Fibroblast of pulmonary artery (primary cell): ENCODE measurements around the gene RALY.

Source experiments
- DNase-seq: peaks from one replicate; pipeline ENCODE4 v3.0.0-alpha.2; 2010; ENCODE audit warnings: low read depth
- H3K4me3 ChIP-seq: replicated peaks from 2 replicates; pipeline ENCODE4 v1.5.1; 2011; ENCODE audit warnings: low read depth, mild to moderate bottlenecking, control low read depth, low read length, moderate library complexity
- TF ChIP-seq, protein P1 (sequence below): IDR thresholded peaks from 2 replicates; pipeline ENCODE4 v1.5.1; 2011; ENCODE audit warnings: mild to moderate bottlenecking, control low read depth, low read length, inconsistent platforms; ENCODE audit errors: missing control alignments

The RALY gene

DNA sequence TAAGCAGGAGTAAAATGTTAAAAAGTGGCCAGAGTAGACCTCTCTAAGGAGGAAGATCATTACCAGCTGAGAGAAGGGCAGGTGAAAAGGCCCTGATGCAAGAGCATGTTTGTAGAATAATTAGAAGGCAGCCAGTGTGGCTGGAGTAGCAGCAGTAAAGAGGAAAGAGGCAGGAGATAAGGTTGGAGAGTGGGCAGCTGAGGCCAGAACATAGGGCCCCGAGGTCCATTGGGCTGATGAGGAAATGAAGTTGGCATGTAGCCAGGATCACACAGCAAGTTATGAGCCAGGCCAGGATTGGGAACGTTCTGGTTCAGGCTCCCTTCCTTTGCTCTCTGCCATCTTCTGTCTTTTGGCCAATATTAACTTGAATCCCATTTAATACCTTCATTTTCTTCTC, 51.6 kb downstream of the RALY start:
- peak; percentile 75 for DNase-seq
- TF ChIP-seq, protein P1, sequence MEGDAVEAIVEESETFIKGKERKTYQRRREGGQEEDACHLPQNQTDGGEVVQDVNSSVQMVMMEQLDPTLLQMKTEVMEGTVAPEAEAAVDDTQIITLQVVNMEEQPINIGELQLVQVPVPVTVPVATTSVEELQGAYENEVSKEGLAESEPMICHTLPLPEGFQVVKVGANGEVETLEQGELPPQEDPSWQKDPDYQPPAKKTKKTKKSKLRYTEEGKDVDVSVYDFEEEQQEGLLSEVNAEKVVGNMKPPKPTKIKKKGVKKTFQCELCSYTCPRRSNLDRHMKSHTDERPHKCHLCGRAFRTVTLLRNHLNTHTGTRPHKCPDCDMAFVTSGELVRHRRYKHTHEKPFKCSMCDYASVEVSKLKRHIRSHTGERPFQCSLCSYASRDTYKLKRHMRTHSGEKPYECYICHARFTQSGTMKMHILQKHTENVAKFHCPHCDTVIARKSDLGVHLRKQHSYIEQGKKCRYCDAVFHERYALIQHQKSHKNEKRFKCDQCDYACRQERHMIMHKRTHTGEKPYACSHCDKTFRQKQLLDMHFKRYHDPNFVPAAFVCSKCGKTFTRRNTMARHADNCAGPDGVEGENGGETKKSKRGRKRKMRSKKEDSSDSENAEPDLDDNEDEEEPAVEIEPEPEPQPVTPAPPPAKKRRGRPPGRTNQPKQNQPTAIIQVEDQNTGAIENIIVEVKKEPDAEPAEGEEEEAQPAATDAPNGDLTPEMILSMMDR, result no peak
- H3K4me3 ChIP-seq, result no peak overlapping the region

DNA sequence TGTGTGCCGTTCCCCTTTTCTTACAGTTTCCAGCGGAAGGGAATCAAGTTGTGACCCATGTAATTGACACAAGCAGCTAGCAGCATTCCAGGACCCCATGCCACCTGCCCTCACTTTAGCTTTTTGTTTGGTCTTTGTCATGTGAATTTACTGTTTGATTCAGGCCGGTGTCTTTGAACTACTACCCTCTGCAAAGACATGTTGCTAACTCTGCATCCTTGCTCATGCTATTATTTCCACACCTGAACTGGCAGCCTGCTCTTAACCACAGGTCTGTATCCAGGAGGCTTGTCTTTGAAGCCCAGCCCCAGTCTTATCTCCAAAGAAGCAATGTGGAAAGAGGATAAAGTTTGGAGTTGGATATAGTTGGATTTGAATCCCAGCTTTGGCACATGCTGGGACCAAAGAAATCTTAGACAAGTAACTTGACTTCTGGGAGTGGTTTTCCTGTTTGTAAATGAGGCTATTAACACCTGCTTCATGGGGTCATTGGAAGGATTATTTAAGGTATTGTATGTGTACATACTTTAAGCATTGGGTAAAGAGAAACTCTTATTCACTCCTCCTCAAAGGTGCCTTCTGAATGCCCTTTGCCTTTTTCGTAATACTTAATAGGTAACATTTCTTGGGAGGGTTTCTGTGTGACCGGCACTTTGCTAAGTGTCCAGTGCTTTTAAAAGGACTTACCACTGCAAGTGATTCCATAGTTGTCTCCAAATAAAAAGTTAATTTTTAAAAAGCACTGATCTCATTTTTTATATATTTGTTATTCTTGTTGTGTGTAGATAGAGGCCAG, 52.4 kb downstream of the RALY start:
- DNase-seq, result no peak
- no peak overlapping the region for H3K4me3 ChIP-seq
- TF ChIP-seq, protein P1, result no peak

DNA sequence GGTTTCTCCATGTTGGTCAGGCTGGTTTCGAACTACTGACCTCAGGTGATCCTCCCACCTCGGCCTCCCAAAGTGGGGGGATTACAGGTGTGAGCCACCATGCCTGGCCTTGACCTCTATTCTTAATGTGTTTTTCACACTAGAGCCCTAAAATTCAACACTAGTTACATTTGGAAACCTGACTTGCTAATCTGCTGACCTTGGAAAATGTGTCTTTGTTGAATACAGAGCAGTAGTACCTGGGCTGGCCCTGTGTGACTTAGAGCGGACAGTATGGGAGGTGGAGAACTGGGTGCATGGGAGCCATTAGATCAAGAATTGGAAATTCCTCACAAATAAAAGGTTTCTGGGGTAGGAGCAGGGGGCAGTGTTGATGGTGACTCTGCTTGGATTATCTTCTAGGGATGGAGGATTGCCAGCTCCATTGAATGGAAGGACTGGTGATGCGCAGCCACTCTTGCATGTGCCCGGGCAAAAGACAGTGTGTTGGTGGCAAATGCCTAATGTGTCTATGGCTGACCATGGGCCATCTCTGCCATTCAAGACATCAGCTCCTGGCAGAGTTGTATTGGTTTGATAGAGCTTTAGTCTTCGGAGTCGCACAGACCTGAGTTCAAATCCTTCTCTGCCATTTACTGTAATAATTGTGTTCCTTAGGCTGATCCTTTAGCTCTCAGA, 53.4 kb downstream of the RALY start:
- no peak for DNase-seq
- TF ChIP-seq, protein P1, result no peak

DNA sequence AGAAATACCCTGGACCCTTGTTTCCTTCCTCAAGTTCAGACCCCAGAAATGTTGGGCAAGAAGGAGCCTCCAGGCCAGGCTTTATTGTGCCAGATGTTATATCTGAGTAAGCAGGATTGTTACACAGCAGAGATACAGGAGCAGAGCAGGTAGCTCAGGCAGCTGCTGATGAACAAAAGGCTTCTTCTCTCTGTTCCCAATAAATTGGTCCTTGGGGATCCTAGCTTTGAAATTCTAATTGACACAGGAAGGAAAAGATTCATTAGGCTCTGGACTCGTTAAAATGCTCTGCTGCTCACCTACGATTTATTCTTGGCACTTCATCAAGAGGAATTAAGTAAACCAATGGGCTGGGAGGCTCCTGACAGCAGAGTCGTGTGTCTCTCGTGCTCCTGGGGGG, 54.2 kb downstream of the RALY start:
- no peak overlapping the region for H3K4me3 ChIP-seq
- TF ChIP-seq, protein P1, result no peak
- no peak for DNase-seq

More for the DNA sequence above, 53.4 kb downstream of the RALY start:
- no peak overlapping the region for H3K4me3 ChIP-seq

DNA sequence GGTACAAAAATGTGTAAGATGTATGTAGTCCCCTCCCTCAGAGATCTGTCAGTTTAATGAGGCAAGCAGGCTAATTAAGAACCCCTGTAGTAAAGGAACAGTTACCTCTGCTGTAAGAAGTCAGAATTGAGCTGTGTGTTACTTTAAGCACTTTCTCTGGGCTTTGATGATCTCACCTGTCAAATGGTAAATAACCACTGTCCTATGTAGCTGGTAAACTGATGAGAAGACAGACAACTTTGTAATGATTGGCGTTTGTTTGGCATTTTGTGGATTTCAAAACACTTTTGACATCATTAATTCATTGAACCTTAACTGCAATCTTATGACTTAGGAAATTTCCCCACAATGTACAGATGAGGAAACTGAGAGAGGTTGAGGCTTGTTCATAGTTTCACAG, 55.7 kb downstream of the RALY start:
- TF ChIP-seq, protein P1, result no peak
- no peak overlapping the region for H3K4me3 ChIP-seq
- no peak for DNase-seq

DNA sequence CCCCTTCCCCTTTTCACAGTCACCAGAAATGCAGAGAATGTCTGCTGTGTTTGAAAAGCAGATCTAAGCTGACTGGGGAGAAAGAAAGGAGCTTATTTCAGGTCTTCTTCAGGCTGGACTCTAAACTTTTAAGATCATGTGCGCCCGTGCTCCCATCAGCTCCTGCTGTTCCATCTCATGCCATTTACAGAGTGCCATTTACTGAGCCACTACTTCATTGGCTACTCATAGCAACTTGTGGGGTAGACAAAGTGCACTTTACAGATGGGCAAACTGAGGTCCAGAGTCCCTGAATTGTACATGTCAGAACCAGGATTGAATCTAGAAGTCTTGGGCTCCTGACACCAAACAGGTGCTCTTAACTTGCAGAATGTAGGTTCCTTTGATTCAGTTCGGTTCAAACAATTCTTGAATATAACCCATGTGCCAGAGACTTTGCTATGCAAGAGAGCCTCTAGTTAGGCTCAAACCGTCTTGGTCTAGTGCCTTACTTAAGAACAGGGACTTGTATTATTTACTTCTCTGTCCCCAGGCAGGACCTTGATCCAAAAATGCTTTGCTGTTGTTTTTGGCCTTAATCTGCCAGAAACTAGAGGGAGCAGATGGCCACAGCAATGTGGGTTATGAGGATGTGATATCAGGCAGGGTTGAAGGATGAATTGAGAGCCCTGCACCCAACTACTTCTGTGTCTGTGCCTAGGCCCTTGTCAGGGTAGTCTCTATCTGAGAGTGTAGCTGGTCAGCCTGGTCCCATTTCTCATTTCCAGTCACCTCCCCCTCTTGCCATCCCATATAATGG, 56.4 kb downstream of the RALY start:
- DNase-seq, result no peak
- H3K4me3 ChIP-seq, result no peak overlapping the region
- TF ChIP-seq, protein P1, result no peak
